ENCODE data around the gene MARCKS.

DNA sequence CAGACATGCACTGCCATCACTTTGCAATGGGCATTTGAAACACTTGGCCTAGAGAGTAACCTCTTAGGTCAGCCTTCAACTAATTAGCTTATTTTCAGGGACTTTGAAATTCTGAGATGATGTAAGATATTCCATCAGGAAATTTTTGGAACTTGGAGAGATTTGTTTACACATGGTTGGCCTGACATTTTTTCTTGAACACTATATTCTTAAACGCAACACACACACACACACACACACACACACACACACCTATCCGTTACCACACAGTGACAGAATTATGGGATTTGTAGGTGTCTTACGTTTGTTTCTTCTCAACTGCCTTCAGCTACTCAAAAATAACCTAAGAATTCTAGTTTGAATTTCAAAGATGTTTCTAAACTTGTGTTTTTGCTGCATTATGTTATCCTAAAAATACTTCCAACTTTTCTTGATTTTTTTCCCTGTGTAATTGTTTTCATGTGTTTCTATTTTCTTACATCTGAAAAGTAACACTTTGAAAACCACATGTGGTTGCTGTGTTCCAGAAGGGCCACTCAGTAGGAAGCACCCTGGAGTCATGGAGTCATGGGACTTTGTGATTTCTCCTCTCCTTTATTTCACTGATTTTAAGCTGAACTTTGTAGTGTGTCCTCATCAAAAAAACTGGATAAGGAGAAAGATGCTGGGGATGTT is 31.9 kb downstream of the MARCKS start:
- no peak for TF ChIP-seq REST (IDR thresholded peaks at IDR 0.05; ENCODE audit: borderline replicate concordance)
- TF ChIP-seq, protein P1, sequence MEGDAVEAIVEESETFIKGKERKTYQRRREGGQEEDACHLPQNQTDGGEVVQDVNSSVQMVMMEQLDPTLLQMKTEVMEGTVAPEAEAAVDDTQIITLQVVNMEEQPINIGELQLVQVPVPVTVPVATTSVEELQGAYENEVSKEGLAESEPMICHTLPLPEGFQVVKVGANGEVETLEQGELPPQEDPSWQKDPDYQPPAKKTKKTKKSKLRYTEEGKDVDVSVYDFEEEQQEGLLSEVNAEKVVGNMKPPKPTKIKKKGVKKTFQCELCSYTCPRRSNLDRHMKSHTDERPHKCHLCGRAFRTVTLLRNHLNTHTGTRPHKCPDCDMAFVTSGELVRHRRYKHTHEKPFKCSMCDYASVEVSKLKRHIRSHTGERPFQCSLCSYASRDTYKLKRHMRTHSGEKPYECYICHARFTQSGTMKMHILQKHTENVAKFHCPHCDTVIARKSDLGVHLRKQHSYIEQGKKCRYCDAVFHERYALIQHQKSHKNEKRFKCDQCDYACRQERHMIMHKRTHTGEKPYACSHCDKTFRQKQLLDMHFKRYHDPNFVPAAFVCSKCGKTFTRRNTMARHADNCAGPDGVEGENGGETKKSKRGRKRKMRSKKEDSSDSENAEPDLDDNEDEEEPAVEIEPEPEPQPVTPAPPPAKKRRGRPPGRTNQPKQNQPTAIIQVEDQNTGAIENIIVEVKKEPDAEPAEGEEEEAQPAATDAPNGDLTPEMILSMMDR (IDR thresholded peaks at IDR 0.05; ENCODE audit: poor library complexity, severe bottlenecking), result no peak
- no peak for TF ChIP-seq POLR2AphosphoS5 (IDR thresholded peaks at IDR 0.05)
- TF ChIP-seq RAD21 (conservative IDR thresholded peaks at IDR 0.05), result no peak
- no peak for TF ChIP-seq EZH2 (IDR thresholded peaks at IDR 0.05; ENCODE audit: borderline replicate concordance, insufficient read depth, low read length, poor library complexity, severe bottlenecking)
